Measurements from ENCODE around the gene MEOX1. TPM values are rescaled to one million over a fixed set of nuclear protein-coding genes. Genes with fewer than 3 reads are reported as not detected.

Gene MEOX1
- total RNA-seq, 1 donor from 2014 or later = 17.2 TPM

DNA sequence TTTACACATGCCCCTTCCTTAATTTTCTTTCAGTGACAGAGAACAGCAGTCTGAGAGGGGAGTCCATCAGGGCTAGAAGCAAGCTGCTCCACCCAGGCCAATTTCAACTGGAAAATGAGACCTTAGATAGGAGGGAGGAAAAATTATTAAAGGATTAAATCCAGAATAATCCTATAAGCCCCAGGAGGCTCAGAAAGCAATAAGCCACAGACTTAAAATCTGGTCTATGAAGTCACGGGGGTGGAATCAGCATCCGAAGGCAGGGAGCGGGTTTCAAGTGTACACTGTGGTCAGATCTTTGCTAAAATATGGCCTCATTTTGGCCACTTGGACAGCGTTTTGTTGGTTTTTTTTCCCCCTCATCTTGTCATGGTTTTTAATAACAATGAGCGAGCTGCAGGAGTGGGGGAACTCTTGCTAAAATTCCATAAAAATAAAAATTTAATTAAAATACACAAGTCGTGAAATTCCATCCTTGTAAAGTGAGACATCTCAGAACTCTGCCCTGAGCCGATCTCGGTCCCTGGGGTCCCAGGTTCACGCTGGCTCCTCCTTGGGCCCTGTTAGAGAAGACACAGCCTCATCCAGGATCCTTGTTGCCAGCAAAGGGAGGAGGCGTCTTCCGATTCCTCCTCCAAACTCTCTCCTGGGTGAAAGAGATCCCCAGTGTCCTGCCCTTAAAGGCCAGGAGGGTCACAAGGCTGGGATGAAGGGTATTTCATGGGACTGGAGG, 63.9 kb downstream of the MEOX1 start:
- Mint-ChIP-seq H3K27ac (no peak overlapping the region), H3K4me1 (ENCODE audit: unreplicated experiment) (peaks cover 23% of the 10 kb centered on the region), H3K9me3 (no peaks in the 10 kb centered on the region), H3K4me3 (no peak overlapping the region), H3K27me3 (no peaks in the 10 kb centered on the region), H3K36me3 (no peaks in the 10 kb centered on the region)
- TF ChIP-seq CTCF (conservative IDR thresholded peaks at IDR 0.05) = no peak
- no peak for DNase-seq (ENCODE audit: extremely low spot score, unreplicated experiment)

GRCh38 chr17:43595466-43595865, 66.3 kb downstream of the MEOX1 start:
- H3K36me3 Mint-ChIP-seq = no peaks in the 10 kb centered on the region
- no peak for DNase-seq (ENCODE audit: extremely low spot score, unreplicated experiment)
- no peak for TF ChIP-seq CTCF (conservative IDR thresholded peaks at IDR 0.05)
- no peak overlapping the region for H3K4me3 Mint-ChIP-seq
- H3K9me3 Mint-ChIP-seq = no peaks in the 10 kb centered on the region
- peaks cover 46% of the 10 kb centered on the region for H3K4me1 Mint-ChIP-seq (ENCODE audit: unreplicated experiment)
- H3K27ac Mint-ChIP-seq = no peak overlapping the region
- no peaks in the 10 kb centered on the region for H3K27me3 Mint-ChIP-seq

GRCh38 chr17:43591779-43592562, 69.8 kb downstream of the MEOX1 start:
- no peak for DNase-seq (ENCODE audit: extremely low spot score, unreplicated experiment)
- Mint-ChIP-seq H3K36me3 (peaks cover 4% of the 10 kb centered on the region), H3K27me3 (no peaks in the 10 kb centered on the region), H3K27ac (peak overlapping the region; percentile 74), H3K4me3 (peak overlapping the region; percentile 54), H3K9me3 (peaks cover 4% of the 10 kb centered on the region), H3K4me1 (ENCODE audit: unreplicated experiment) (peaks cover 42% of the 10 kb centered on the region)
- no peak for TF ChIP-seq CTCF (conservative IDR thresholded peaks at IDR 0.05)

DNA sequence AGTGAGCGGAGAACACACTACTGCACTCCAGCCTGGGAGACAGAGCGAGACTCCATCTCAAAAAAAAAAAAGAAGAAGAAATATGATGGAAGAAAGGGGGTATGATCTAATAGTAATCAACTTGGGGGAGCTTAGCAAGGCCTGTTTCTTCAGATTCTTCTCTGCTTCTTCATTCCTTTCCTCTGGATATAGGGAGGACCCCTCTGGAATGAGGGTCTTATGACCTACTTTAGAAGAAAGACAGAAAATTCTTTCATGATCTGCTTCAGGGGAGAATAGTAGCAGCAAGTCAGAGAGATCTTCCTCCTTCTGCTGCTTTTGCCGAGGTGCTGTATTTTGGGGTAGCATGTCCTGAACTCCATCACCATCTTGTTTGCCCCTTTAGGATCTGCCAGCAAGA, 70.7 kb downstream of the MEOX1 start:
- no peaks in the 10 kb centered on the region for H3K27me3 Mint-ChIP-seq
- peak overlapping the region; percentile 74 for H3K27ac Mint-ChIP-seq
- peak overlapping the region; percentile 54 for H3K4me3 Mint-ChIP-seq
- H3K9me3 Mint-ChIP-seq = peaks cover 4% of the 10 kb centered on the region
- TF ChIP-seq CTCF (conservative IDR thresholded peaks at IDR 0.05) = no peak
- peaks cover 34% of the 10 kb centered on the region for H3K4me1 Mint-ChIP-seq (ENCODE audit: unreplicated experiment)
- DNase-seq (ENCODE audit: extremely low spot score, unreplicated experiment) = no peak
- H3K36me3 Mint-ChIP-seq = peaks cover 4% of the 10 kb centered on the region

Other genes with a start within 250 kb of the MEOX1 start
- gene DHX8, start 177.9 kb downstream of the MEOX1 start, total RNA-seq (ENCODE audit: low replicate concordance) = 50.1 and 56.8 TPM in 2 replicates
- gene ETV4, start 115.6 kb downstream of the MEOX1 start, total RNA-seq (ENCODE audit: low replicate concordance) = 18.3 and 28.2 TPM in 2 replicates
- gene SOST, start 96.9 kb upstream of the MEOX1 start, total RNA-seq (ENCODE audit: low replicate concordance) = 2.0 TPM in 1 of 2 replicates, not detected in the other
- gene DUSP3, start 117.1 kb upstream of the MEOX1 start, total RNA-seq (ENCODE audit: low replicate concordance) = 36.4 and 45.4 TPM in 2 replicates
- gene CFAP97D1, start 118.5 kb upstream of the MEOX1 start, total RNA-seq (ENCODE audit: low replicate concordance) = not detected in 2 replicates
- gene MPP3, start 171.2 kb upstream of the MEOX1 start, total RNA-seq (ENCODE audit: low replicate concordance) = 3.8 and 7.8 TPM in 2 replicates
- gene CD300LG, start 185.3 kb upstream of the MEOX1 start, total RNA-seq (ENCODE audit: low replicate concordance) = not detected in 2 replicates
- gene MPP2, start 245.6 kb upstream of the MEOX1 start, total RNA-seq (ENCODE audit: low replicate concordance) = 5.2 and 18.5 TPM in 2 replicates

Data from type B pancreatic cell (in vitro differentiated cells).